OCI-LY7 (cell line): Measurements from ENCODE around the gene ZCRB1. TPM values are rescaled to one million over a fixed set of nuclear protein-coding genes. Genes with fewer than 3 reads are reported as not detected.

Experiments
- BruUV-seq: library from RNA; stranded (reverse); fragments of 400-500 nt; replicated peaks from 2 replicates; lab custom pipeline; 2021; lab: Mats Ljungman, UMichigan
- CTCF ChIA-PET: fragments of 300-600 bp; sonication (Branson Sonifier 250); formaldehyde crosslinking; loops from one replicate; lab custom pipeline; 2022; ENCODE audit warnings: antibody characterized with exemption; ENCODE audit not compliant: unreplicated experiment; lab: Charles Lee
- POLR2A ChIA-PET: fragments of 300-600 bp; sonication (Branson Sonifier 250); formaldehyde crosslinking; loops from one replicate; lab custom pipeline; 2022; ENCODE audit warnings: antibody characterized with exemption; lab: Charles Lee
- DNase-seq: peaks from one replicate; pipeline ENCODE4 v3.0.0-alpha.2; 2015; ENCODE audit warnings: low spot score
- H2AFZ ChIP-seq: fragments of 200-600 bp; sonication (generic), shearing (Covaris generic); 2 replicates; pipeline ENCODE4 v1.6.1; 2014; ENCODE audit warnings: mild to moderate bottlenecking, antibody characterized with exemption, low read length, moderate library complexity
- H3K27ac ChIP-seq: fragments of 200-600 bp; sonication (generic); 2 replicates; pipeline ENCODE4 v1.5.1; 2014; ENCODE audit warnings: mixed run types, low read depth, mild to moderate bottlenecking, moderate library complexity, low read length, inconsistent platforms; ENCODE audit not compliant: poor library complexity, severe bottlenecking
- H3K36me3 ChIP-seq: fragments of 200-600 bp; sonication (generic); 2 replicates; pipeline ENCODE4 v1.6.1; 2014; ENCODE audit warnings: mild to moderate bottlenecking, antibody characterized with exemption, low read length, moderate library complexity, mixed read lengths; ENCODE audit not compliant: insufficient read depth
- H3K4me1 ChIP-seq: fragments of 200-600 bp; sonication (generic); 2 replicates; pipeline ENCODE4 v1.5.1; 2014; ENCODE audit warnings: mild to moderate bottlenecking, low read length; ENCODE audit not compliant: insufficient read depth, poor library complexity, severe bottlenecking
- H3K4me2 ChIP-seq: fragments of 200-600 bp; sonication (generic); 2 replicates; pipeline ENCODE4 v1.6.1; 2014; ENCODE audit warnings: mild to moderate bottlenecking, low read length
- H3K4me3 ChIP-seq: fragments of 200-600 bp; sonication (generic); 2 replicates; pipeline ENCODE4 v1.5.1; 2014; ENCODE audit warnings: mild to moderate bottlenecking, low read depth, low read length; ENCODE audit not compliant: poor library complexity, severe bottlenecking
- H3K79me2 ChIP-seq: fragments of 200-600 bp; sonication (generic); 2 replicates; pipeline ENCODE4 v1.6.1; 2016; ENCODE audit warnings: low read depth, mild to moderate bottlenecking, low read length, moderate library complexity, mixed read lengths; ENCODE audit not compliant: insufficient read depth
- H3K9me2 ChIP-seq: fragments of 200-600 bp; sonication (generic); 2 replicates; pipeline ENCODE4 v1.6.1; 2016; ENCODE audit warnings: mild to moderate bottlenecking, low read length, mixed read lengths; ENCODE audit not compliant: insufficient read depth
- H3K9me3 ChIP-seq: fragments of 200-600 bp; sonication (generic); 2 replicates; pipeline ENCODE4 v1.6.1; 2014; ENCODE audit warnings: mild to moderate bottlenecking, mixed run types, low read length, mixed read lengths
- H4K20me1 ChIP-seq: fragments of 200-600 bp; sonication (generic); 2 replicates; pipeline ENCODE4 v1.6.1; 2014; ENCODE audit warnings: mild to moderate bottlenecking, antibody characterized with exemption, low read length, moderate library complexity, mixed read lengths; ENCODE audit not compliant: insufficient read depth
- CTCF ChIP-seq: fragments of 200-600 bp; sonication (generic); conservative IDR thresholded peaks from 2 replicates; pipeline ENCODE4 v1.5.1; 2014; ENCODE audit warnings: mild to moderate bottlenecking, antibody characterized with exemption, low read length, moderate library complexity, mixed read lengths
- EZH2phosphoT487 ChIP-seq: fragments of 200-600 bp; sonication (generic); IDR thresholded peaks from 2 replicates; pipeline ENCODE4 v1.6.1; 2018; ENCODE audit warnings: low read depth, borderline replicate concordance, mild to moderate bottlenecking, mixed run types, antibody characterized with exemption, low read length, moderate library complexity, mixed read lengths
- intact Hi-C: fragments of 100-400 bp; cut with micrococcal nuclease; formaldehyde crosslinking; loops from one replicate; pipeline ENCODE4 v1.10.0; 2022; ENCODE audit not compliant: unreplicated experiment
- total RNA-seq, 2 experiments: library from RNA; depleted of rRNA in 1 of 2; stranded (reverse); fragments of >200 nt in 1 of 2; shearing (Covaris generic) in 1 of 2; gene quantifications; 2 replicates each; pipeline ENCODE4 v1.2.3, GENCODE V29; 2014 to 2022

The ZCRB1 gene
- total RNA-seq, 2 experiments from 2014 or later: 25.7 to 56.0 TPM

- TF ChIP-seq CTCF (no peak), EZH2phosphoT487 (no peak)
- intact Hi-C loops: no loop called here
These were observed 38.8 kb upstream of the ZCRB1 start for GRCh38 chr12:42364692-42365091.

GRCh38 chr12:42362647-42363260 is 36.9 kb upstream of the ZCRB1 start:
- Histone ChIP-seq H4K20me1 (no peaks in the 10 kb centered on the region), H3K79me2 (peaks cover 8% of the 10 kb centered on the region; the same call in 1 of the 2 replicates), H2AFZ (no peak overlapping the region), H3K9me2 (no peaks in the 10 kb centered on the region), H3K4me3 (no peak overlapping the region), H3K36me3 (peaks cover 53% of the 10 kb centered on the region), H3K4me2 (no peak overlapping the region), H3K4me1 (peaks cover 8% of the 10 kb centered on the region), H3K27ac (no peak overlapping the region), H3K9me3 (no peaks in the 10 kb centered on the region)
- ChIA-PET POLR2A (no interaction called here), CTCF (no interaction called here)
- TF ChIP-seq CTCF: no peak
- TF ChIP-seq EZH2phosphoT487: no peak
- intact Hi-C loops: no loop called here
- no TSS peak for BruUV-seq
- no peak for DNase-seq

More at GRCh38 chr12:42364692-42365091, 38.8 kb upstream of the ZCRB1 start:
- ChIA-PET POLR2A (interaction anchor here (0.6 to 1.6 kb wide), 3 partner anchors 13 to 79 kb away, joined by 3 to 7 read pairs (median 7); no protein-coding TSS in a partner anchor), CTCF (no interaction called here)
- H3K9me2 ChIP-seq: no peaks in the 10 kb centered on the region
- H3K36me3 ChIP-seq: peaks cover 37% of the 10 kb centered on the region
- no peak overlapping the region for H3K4me3 ChIP-seq
- no peaks in the 10 kb centered on the region for H3K79me2 ChIP-seq
- no peak overlapping the region for H3K4me2 ChIP-seq
- peaks cover 8% of the 10 kb centered on the region for H3K4me1 ChIP-seq
- H4K20me1 ChIP-seq: peaks cover 3% of the 10 kb centered on the region; the same call in 1 of the 2 replicates
- H2AFZ ChIP-seq: no peak overlapping the region
- H3K27ac ChIP-seq: no peak overlapping the region
- no peaks in the 10 kb centered on the region for H3K9me3 ChIP-seq
- no TSS peak for BruUV-seq
- no peak for DNase-seq
